Measurements from ENCODE around the gene POLR2C.

GRCh38 chr16:57413301-57413730 lies 49.2 kb upstream of the POLR2C start:
- TF ChIP-seq POLR2A (IDR thresholded peaks at IDR 0.05) = no peak
- TF ChIP-seq CTCF (IDR thresholded peaks at IDR 0.05) = no peak
- TF ChIP-seq EP300 (IDR thresholded peaks at IDR 0.05) = no peak
